Epithelial cell of proximal tubule (primary cell): ENCODE measurements around the gene MRGPRE. TPM values are rescaled to one million over a fixed set of nuclear protein-coding genes. Genes with fewer than 3 reads are reported as not detected.

Source experiments
- DNase-seq: peaks from one replicate; pipeline ENCODE4 v3.0.0-alpha.2; 2011; ENCODE audit warnings: low read depth
- H3K4me3 ChIP-seq: 2 replicates; pipeline ENCODE4 v1.5.1; 2011; ENCODE audit warnings: low read depth, mild to moderate bottlenecking, low read length
- total RNA-seq: library from RNA; depleted of rRNA; stranded (reverse); fragments of >200 nt; gene quantifications from 2 replicates; pipeline ENCODE4 v1.2.3, GENCODE V29; 2015
- TF ChIP-seq, protein P1 (sequence below): conservative IDR thresholded peaks from 2 replicates; pipeline ENCODE4 v1.5.1; 2012; ENCODE audit warnings: low read depth, mild to moderate bottlenecking, low read length

Gene MRGPRE
- total RNA-seq, 1 donor from 2014 or later = not detected

DNA sequence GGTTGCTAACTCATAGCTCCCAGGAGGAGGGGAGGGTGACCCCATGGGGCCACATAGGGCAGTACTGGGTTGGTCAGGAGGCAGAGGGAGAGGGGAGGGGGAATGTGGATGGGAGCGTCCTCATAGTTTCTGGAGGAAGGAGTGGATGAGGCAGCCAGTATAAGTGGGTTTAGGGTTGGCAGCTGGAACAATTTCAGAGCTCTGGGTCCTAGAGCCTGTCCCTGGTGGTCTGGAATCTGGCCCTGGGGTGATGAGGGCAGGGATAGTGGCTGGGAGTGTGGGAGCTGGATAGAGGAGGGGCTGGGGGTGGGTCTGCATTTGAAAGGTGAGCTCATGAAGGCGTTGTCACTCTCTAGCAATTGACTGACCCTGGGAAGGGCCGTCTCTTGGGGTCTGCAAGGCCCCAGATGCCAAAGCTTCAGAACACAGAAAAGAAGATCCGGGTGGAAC is 8.3 kb downstream of the MRGPRE start:
- TF ChIP-seq, protein P1, sequence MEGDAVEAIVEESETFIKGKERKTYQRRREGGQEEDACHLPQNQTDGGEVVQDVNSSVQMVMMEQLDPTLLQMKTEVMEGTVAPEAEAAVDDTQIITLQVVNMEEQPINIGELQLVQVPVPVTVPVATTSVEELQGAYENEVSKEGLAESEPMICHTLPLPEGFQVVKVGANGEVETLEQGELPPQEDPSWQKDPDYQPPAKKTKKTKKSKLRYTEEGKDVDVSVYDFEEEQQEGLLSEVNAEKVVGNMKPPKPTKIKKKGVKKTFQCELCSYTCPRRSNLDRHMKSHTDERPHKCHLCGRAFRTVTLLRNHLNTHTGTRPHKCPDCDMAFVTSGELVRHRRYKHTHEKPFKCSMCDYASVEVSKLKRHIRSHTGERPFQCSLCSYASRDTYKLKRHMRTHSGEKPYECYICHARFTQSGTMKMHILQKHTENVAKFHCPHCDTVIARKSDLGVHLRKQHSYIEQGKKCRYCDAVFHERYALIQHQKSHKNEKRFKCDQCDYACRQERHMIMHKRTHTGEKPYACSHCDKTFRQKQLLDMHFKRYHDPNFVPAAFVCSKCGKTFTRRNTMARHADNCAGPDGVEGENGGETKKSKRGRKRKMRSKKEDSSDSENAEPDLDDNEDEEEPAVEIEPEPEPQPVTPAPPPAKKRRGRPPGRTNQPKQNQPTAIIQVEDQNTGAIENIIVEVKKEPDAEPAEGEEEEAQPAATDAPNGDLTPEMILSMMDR = no peak
- no peak overlapping the region for H3K4me3 ChIP-seq
- no peak for DNase-seq

DNA sequence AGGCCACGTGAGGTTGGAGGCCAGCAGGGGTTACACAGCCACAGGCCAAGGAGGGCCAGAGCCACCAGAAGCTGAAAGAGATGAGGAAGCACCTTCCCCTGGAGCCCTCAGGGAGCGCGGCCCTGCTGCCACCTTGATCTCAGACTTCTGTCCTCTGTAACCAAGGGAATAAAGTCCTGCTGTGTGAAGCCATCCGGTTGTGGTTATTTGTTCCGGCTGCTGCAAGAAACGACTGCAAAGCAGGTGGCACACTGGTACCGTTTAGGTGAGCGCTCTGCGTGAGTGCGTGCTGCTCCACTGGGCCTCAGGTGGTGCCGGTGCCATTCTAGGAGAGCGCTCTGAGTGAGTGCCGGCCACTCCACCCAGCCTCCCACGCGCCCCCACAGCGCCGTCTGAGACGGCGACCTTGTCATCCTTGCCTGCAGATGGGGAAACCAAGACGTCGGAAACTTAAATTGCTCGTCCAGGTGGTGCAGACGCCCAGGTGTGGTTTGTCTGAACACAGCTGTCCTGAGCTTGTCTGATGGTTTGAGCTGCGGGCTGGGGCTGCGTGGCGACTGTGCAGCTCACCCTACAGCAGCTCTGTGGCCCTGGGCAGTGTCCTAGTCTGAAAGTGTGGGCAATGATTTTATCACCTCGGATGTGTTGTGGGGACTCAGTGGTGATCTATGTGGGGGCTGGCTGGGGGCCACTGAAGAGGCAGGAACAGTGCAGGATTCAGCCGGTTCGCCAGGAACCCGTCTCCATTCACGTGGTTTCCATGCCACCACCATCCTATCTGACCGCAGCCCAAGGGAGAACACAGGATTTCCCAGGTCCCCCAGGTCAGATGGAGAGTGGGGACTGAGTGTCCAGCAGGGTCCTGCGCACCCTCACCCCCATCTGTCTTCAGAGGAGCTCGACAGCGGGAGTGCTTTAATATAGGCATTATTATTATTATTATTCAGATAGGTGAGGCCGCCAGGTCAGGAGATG is 9.0 kb downstream of the MRGPRE start:
- H3K4me3 ChIP-seq = no peak overlapping the region
- TF ChIP-seq, protein P1 = no peak
- DNase-seq = no peak

DNA sequence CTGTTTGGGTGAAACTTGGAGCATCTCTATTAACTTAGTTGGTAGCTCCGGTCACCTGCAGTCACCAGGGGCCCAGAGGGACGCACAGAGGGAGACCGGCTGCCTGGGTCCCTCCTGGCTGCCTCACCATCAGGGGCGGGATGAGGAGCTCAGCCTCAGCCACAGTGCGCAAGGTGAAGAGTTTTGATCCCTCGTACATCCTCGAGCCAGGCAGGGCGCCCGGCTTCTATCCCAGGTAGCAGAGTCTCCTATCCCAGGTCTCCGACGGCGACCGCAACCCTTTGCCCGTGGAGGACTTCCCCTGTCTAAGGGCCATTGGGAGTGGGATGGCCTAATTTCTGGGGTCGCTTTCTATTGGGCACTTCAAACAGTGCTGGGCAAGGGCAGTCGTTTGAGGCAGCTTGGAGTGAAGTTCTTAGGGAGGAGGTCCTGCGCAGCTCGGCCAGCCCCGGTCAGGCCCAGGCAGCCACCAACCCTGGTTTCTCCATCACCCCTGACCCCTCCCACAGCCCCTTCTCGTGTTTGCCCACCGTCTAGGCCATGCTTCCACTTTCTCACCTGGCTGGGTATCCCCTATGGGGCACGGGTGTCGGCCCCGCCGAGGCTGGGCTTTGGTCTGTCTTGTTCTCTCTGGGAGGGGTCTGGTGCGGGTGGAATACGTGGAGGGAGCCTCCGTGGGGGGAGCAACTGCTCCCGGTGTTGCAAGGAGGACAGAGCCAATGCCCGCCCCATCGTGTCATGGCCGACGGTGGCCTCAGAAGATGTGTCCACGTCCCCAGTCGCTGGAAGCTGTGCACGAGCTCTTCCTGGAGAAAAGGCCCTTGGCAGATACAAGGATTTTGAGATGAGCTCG is 10.0 kb downstream of the MRGPRE start:
- DNase-seq = no peak
- TF ChIP-seq, protein P1 = no peak
- no peak overlapping the region for H3K4me3 ChIP-seq

DNA sequence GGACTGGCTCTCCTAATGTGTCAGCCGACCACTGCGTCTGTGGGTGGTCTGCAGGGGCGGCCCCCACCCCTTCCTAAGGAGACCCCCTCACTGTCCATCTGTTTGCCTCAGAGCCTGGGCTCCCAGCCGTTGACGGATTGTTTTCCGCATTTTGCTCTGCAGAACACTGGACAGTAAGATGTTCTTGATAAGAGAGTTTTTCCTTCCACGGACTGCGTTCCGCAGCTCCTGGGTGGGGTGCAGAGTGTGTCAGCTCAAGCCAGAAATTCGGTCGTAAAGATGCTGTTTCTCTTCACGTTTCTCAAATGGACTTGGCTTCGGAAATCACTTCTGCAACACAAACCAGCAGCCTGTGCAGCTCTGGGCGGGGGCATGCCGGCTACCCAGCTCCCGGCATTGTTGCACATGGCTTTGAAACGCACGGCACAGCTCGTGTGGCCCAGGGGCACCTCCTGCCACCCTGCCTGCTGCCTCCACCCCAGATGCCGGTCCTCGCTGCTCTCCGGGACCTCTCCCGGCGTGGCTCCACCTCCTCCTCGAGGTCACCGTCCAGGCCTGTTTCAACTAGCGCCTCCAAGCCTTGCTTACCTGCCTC is 10.7 kb downstream of the MRGPRE start:
- DNase-seq = no peak
- TF ChIP-seq, protein P1 = no peak
- H3K4me3 ChIP-seq = no peak overlapping the region

DNA sequence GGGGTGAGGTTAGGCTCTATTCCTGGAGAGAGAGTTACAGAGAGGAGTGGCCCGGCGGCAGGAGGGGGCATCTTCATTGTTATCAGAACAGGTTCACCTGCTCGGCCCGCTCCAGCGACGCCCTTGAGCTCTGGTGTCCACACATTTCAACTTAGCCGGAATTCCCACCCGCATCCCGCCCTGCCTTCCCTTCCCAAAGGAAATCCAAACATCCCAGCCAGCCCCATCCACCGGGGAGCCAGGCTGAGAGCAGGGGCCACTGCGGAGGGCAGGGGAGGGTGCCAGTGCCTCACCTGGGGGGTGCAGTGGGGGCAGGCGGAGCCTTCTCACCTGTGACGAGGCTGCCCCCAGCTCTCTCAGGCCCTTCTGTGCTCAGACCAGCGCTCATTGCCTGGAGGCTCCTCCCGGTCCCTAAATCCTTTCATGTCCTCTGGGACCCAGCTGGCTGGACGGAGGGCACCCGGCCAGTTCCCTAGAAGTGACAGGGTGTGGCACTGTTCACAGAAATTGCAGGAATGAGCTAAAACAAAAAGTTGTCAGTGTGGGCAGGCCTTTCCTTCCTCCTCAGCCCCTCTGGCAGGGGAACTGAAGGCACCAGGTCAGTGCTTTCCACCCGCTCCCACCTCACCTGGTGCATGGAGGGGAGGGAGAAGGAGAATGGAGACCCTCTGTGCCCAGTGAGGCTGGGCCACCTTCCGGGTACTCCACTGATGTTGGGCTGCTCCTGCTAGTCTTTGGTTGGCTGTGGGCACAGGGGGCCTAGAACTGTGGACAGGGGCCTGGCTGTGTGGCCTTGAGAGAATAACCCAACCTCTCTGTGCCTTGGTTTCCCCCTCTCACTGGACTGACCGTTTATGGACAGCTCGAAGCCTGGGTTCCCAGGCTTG is 11.5 kb downstream of the MRGPRE start:
- DNase-seq = no peak
- no peak overlapping the region for H3K4me3 ChIP-seq
- TF ChIP-seq, protein P1 = no peak

DNA sequence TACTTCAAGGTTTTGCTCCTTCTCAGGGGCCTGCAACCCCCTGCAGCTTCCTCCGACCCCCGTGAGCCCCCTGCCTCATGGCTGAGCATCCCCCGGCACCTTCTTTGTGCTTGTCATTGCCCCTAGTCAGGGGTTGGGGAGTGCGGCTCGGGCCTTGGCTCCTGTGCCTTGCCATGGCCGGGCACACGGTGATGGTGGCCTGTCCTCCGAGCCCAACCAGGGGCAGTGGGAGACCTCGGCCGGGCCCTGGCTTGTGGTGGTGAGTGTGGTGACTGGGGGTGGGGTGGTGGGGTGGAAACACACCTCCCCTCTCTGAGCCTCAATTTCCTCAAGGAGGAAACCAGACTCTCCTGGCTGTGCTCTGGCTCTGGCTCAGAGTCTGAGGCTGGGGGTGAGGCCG is 12.1 kb downstream of the MRGPRE start:
- TF ChIP-seq, protein P1 = no peak
- H3K4me3 ChIP-seq = no peak overlapping the region
- no peak for DNase-seq
